RPMI8226 (cell line): ENCODE data around the gene MAPKAPK3.

ENCODE experiments used
- DNase-seq: peaks from one replicate; pipeline ENCODE4 v3.0.0-alpha.2; 2015

MAPKAPK3 gene

DNA sequence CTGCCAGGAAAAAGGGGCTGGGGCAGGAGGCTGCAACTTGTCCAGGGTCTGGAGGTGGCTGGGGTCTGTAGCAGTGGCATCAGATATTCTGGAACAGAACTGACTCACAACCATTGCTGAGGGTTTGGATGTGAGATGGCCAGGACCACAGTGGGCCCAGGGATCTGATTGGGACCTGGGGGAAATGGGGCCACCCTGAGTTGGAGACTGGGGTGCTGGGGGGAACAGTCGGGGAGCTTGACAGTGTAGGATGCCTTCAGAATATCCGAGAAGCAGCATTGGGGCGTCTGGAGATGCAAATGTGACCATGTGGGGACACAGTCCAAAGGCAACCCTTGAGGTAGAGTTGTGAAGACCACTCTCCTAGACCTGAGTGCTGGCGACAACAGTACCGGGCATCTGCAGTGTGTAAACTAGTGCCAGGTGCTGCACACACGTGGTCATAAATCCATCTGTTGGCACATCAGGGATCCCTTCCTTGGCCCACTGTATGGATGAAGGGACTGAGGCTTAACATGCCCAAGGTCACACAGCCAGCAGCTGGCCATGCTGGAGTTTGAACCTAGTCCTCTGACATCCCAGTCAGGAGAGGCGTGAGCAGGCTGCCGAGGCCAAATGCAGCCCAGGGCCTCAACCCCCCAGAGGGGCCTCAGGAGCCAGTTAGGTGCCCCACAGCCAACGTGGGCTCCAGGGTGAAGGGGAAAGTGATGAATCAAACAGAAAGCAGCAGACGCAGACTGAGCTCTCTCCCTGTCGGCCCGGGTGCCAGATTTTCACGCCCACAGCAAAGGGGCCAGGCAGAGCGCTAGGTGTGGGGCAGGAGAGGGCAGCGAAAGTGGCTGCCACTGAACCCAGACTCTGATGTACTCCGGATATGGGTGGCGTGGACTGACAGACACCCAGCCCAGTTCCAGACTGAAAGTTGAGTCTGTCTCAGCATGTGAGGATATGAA lies 28.9 kb upstream of the MAPKAPK3 start:
- peak; percentile 60 for DNase-seq

DNA sequence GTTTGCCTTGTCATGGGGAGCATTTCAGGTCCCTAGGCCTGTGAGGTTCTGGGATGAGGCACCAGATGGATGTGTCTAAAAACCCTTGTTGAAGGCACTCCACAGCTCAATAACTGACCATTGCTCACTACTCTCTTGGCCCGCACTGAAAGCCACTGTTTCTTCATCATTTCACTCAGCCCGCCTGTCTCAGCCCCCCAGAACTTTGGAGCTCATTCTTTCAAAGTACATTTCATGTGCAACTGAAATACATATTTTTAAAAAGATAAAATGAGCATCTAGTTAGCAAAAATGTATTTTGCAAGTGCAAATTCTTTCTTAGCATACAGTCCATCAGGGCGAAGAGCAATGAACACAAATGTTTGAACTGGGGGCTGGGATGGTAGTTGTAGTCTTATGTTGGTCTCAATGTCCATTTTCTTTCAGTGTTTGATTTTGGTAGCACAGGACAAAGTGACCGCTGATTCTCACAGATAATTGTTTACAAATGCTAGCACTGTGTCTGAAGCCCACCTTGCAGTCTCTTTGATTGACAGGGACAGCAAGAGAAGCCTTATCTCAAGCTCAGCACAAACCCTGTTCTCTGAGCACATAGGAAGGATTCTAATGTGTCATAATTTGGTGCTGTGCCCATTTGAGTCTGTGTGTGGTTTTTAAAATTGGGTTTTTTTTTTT lies 28.1 kb upstream of the MAPKAPK3 start:
- DNase-seq: no peak

DNA sequence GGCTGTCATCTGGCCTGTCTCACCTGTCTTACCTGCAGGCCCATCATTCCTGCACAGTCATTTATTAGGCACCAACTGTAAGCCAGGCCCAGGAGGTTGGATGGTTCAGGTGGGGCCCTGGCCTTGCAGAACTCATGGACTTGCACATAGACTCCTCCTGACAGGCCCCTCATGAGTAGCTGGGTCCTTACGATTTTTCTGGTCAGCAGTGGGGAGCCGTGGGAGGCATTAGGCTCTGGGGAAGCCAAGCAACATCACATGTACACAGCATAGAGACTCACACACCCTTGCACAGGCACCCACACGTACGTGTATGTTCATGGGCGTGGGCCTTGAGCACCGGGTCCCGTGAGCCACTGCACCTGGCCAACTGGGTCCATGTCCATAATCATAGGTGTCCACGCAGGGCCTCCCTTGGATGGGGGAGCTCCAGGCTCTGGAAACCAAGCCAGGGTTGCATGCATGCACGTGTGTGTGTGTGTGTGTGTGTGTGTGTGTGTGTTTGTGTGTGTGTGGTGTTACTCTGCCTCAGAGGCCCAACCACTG lies 25.7 kb upstream of the MAPKAPK3 start:
- no peak for DNase-seq

DNA sequence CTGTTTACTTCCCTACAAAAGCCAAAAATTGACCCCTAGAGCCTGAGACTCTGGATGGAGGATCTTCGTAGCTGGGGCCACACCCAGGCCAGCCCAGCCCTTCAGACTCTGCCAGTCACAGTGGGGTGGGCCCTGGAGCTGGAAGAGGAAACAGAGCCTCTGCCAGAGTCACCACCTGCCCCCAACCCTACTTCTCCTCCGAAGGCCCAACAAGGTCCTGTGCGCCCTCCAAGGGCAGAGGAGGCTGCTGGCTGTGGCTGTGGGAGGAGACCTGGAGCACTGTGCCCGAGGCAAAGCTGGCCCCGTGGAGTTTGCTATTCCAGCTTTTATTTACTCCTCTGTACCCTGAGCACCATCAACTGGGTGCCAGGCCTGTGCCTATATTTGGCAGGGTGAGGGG lies 24.4 kb upstream of the MAPKAPK3 start:
- DNase-seq: no peak

DNA sequence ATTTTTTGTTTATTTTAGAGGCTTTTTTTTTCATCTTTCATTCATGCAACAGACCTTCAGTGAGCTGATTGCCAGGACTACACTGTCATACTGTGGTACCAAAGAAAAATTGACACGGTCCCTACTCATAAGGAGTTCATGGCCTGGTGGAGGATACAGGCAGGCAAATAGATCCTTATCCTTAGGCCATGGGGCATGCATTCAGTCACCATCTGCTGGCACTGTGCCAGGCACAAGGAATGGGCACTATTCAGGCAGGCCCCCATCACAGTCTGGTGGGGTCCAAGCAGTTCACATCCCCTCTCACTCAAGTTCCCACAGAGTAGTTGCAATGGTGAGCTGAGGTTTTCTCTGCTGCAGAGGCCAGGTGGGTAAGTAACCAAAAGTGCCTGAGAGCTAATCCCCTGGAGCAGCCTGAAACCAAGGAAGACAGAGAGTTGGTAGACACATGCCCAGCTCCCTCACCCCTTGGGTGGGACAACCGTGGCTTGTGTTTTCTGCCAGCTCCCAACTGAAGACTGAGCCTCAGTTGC lies 22.6 kb upstream of the MAPKAPK3 start:
- no peak for DNase-seq

DNA sequence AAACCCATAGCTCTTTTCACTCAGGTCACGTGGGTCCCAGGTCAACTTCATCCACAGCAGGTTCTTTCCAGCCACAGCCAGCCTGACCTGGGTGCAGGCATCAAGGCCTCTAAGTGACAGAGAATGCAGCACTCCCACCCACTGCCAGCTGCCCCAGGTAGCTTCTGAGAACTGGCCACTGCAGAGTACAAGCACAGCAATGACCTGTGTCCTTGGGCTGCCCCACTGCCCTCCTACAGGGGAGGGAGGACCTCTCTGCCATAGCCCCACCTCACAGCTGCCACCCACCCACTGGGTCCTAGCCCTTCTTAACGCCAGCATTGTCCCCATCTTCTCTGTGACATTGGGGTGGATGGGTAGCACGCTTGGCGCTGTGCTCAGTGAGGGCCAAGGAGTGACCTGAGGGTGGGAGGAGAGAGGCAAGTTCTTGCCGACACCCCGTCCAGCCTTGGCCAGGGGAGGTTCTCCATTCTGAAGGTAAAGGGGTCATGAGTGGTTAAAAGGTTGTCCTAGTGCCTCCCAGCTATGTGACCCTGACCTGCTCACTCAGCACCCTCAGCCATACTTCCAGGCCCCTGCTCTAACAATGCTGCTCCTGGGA lies 17.7 kb upstream of the MAPKAPK3 start:
- no peak for DNase-seq

DNA sequence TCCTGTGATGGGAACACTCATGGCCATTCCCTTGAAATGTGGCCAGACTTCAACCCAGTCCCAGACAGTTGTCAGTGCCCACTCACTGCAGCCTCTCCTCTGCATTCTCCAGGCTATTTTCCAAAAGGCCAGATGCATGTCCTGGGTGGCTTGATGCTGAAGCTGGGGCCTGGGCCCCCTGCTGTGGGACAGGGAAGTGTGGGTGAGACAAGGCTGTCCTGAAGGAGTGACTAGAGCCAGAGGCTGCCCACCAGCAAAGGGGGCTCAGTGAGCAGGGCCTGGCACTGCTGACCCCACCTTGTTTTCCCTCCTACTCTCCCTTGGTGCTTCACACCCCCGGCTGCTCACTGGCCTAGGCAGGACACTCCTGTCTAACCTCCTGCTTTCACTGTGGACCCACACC lies 17.2 kb upstream of the MAPKAPK3 start:
- no peak for DNase-seq

DNA sequence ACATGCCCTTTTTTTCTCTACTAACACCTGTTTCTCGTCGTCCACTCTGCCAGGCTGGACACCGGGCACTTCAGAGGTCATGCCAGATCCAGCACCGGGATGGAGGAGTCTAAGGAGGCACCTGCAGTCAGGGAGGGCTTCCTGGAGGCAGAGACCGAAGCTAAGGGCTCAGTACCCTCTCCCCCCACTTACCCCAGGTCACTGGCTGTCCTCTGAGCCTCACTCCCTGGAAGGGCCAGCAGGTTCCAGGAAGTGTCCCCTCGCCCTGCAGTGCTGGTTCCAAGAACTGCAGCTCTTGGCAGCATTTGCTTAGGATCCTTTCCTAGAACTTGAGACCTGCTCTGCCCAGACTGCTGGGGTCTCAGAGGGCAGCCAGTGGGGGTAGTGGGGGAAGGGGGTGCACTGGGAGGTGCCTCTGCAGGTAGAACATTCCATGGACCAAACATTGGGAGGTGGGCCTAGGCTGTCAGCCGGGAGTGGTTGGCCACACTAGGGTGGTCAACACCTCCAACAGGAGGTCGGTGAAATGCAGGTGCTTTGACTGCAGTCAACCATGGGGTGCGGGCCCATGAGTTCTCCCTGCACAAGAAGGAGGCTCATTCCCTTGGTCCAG lies 16.7 kb upstream of the MAPKAPK3 start:
- no peak for DNase-seq

DNA sequence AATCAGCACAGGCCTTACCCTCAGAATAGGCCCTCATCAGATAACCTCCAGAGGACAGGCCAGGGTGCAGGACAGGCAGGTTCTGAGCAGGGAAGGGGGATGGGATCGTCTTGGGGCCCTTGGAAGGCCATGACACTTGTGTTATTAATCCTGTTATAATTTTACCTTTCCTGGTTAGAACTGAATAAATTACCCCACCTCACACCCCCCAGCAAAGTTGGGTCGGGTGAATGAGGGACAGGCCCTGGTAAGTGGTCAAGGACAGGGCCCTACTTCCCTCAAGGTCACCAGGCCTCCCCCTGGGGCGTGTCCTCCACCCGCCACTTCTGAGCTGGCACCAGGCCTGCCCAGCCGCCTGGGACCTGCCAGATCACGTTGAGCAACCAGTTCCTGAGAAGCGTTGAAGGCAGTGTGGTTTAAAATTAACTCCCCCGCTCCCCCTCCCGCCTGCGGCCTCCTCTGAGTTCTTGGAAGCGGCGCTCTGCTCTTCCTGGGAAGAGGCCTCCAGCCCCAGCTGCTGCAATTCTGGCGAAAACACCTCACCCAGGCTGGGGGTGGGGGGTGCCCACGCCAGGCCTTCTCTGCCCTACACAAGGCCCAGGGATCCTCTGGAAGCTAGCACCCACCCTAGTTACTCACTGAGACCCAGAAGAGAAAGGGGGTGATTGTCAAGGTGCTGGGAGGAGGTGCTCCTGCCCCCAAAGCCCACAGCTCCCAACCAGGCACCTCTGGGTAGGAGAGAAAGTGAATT lies 15.9 kb upstream of the MAPKAPK3 start:
- DNase-seq: peak; percentile 92

DNA sequence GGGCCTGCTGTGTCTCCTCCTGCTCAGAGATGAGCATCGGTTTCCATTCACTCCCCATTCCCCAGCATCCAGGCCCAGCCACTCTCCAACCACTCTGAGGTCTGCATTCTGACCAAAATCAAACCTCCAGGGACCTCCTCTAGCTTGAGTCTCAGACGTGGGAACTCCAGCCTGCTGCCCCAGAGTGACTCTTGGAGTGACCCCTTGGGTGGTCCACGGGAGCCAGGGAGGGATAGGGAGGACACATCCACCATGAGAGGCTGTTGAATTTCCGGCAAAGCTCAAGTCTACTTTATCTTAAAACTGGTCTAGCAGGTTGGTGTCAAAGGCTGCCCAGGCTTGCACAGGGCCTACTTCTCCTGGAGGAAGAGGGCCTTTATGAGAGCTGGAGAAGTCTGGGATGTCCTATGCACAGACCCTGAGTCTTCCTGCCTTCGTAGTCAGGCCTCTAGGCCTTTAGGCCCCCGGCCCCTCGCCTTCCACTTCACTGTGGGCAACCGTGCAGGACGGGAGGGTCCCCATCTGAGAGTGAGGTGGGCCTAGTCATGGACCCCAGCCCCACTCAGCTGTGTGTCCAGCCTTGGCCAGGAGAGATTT lies 14.3 kb upstream of the MAPKAPK3 start:
- no peak for DNase-seq

DNA sequence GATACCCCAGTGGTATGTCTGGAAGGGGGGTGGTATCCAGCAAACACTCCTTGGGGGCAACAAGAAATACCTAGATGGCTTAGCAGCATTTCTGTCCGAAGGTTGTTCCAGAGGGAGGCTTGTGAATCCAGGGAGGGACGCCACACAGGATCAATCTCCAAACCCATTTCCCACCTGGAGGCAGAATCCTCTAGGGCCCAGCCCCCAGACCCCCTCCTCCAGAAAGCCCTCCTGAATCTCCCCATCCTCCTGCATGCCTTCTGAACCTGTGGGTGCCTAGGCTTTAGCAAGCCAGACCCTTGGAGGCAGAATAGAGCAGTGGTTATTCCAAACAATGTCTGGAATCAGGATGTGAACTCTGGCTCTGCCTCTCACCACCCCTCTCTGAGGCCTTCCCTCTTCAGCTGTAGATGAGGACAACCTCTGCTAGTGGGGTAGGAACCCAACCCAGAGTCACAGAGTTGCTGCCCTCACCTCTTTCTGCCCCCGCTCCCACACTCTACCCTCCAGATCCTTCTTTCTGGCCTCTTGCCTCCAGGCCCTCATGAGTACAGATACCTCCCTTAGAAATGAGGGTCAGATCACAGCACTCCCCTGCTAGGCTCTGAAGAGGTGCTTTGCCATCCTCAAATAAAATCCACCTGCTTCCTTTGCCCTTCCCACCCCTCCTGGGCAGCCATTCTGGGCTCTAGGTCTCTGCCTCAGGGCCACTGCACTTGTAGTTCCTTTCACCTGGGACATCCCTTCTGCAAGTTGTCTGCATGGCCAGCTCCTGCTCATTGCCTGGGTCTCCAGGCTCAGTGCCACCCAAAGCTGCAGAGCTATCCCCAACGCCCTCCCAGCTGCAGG lies 13.5 kb upstream of the MAPKAPK3 start:
- no peak for DNase-seq

DNA sequence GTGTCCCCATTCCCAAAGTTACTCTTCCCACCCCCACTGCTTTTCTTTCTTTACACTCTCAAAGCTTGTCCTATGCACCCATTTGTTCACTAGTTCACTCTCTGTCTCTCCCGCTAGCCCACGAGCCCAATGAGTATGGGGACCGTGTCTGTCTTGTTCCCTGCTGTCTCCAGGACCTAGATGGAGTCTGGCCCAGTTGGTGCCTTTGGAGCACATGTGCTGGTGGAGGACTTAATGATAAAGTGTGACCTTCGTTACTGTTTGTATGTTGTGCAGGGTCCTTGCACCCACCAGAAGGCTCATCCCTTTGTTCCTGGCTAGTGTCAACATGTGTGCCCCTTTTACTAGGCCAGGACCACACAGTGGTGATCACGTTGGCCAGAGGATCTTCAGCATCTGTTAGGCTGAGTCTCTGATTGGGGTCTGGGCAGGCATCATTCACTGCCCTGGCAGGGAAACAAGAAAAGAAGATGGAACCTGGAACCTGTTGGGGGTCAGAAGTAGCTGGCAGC lies 12.8 kb upstream of the MAPKAPK3 start:
- DNase-seq: no peak

DNA sequence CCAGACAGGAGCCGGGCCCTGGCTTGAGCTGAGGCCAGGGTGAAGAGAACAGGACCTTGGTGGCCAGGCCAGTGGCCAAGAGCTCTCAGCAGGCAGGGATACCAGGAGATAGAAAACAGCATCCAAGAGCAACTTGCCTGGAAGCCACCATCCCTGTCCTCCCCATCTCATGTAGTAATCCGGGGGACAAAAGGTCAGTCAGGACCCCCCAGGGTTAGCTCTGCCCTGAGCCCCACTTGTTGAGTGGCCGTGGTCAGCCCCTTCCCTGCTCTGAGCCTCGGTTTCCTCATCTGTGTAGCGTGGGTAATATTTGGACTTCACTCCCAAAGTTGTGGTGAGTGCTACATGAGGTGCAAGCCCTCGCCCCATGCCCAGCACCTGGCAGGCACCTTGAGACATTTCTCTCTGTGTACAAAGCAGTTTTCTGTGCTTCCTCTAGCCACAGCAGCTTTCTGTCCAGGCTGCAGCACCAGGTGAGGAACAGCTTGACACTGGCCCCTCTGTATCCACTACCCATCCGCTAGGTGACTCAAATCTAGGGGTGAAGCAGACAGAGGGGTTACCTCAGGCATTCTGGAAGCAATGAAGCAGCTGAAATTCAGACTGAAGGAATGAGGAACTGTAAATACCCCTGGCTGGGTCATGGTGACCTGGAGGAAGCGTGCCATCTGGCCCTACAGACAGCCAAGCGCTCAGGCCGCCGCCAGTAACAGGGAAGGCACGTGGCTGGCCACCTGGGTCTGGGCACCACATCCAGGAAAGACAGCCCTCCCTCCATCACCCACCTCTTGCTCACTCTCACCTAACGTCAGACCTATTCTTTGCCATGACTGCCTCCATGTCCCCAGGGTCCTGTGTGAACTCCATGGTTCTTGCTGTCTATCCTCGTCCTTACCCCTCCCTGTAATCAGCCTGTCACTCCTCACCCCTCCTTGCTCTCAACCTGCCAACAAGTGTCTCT lies 12.0 kb upstream of the MAPKAPK3 start:
- peak; percentile 91 for DNase-seq

DNA sequence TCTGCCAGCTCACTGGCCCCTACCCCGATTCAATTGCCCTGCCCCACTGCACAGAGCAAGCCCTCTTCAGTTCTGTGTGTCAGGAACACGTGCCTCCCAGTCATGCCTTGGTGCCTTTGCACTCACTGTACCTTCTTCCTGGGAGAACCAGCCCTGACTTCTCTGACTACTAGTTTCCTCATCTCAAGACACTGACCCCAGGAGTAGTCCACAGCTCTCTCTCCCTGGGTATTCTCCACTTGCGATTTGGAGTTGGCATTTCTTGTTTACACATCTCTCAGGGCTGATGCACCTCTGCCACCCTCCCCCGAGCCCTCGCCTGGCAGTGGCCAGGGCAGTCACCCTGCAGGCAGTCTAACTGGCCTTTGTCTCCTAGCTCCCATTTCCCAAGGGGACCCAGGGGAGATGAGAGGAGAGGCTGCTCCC lies 11.0 kb upstream of the MAPKAPK3 start:
- DNase-seq: peak; percentile 9

DNA sequence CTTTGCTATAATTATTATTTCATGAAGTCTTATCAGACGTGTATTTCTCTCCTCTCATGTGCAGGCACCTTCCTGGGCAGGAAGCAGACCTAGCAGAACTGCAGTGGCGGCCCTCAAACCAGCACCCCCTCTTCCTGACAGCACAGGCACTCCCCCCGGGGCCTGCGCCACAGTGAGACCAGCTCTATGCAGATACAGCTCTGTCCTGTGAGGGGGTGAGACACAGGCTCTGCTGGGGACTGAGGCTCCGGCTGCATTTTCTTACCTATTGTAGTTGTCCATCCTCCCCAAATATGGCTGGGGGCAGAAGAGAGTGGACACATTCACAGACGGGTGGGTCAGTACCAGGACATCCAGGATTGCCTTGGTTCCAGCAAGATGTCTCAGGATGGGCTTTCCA lies 10.4 kb upstream of the MAPKAPK3 start:
- DNase-seq: no peak

DNA sequence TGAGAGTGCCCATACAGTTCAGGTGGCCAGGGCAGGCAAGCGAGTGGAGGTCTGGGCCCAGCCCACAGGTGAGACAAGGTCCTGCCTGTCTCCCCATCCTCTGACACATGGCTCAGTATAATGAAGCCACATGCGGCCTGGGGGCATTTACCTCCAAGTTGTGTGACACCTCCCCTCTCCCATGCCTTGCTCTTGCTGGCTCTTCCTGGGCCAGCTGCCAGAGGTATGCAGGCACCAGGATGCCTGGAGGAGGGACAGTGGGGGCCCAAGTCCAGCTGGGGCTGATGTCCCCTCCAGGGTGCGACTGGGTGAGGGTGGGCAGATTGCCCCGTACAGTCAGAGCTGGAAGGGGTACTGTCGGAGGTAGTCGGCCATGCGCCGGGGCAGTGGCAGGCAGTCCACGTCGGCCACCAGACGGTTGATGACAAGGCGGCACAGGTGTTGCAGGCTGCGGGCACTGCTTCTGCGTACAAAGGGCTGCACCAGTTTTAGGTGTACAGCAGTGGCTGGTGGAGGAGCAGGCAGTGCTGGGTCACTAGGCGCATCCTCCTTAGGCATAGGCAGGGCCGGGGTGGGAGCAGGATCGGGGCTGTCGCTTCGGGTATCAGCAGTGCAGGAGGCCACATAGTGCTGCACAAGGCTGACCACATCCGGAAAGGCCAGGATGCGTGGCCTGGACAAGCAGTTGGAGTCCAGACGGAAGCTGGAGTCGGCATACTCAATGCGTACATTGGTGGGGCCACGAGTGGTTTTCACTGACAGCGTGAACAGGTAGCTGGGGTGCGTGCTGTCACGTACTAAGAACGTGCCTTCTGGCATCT lies 9.5 kb upstream of the MAPKAPK3 start:
- no peak for DNase-seq

DNA sequence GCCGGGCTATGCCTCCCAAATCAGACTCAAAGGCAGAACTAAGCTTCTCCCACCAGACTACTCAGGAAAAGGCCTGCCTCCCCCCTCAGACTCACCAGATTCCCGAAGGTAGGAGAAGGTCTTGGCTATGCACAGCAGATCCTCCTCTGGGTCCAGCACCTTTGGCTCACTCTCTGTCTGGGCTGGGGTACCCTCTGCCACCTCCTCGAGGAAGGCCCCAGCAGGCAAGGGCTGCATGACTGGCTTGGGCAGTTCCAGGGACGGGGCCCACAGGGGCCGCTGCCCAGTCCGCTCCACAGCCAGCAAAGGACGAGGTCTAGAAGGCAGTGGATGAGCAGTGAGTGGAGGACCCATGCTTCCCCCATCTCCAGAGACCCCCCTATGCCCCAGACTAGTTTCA lies 8.7 kb upstream of the MAPKAPK3 start:
- DNase-seq: no peak

DNA sequence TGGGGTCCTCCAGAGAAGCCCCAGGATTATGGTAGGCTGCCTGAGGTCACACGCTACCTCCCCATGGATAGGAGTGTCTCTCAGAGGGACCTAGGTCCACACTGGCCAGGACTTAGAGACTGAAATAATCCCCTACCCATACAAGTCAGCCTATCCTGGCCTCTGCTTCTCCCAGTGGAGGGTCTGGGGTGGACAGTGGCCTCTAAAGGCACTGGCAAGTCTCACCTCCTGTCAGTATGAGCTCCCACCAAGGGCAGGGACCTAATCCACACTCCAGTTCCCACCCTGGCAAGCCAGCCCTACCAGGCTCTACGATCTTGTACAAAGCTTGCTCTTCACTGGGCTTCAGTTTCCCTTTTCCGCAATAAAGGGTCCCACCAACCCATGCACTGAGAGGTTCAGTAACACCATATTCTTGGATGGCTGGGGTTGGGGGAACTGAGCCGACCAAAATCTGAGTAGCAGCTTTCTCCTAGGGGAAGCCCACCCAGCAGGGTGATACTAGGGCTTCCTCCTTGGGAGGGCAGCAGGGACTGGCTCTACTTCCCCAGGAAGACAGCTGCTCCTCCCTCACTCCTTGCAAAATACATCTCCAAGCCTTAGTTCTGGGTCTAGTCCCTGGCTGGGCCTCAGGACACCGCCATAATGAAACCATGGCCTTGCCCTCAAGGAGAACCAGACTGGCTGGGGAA lies 7.7 kb upstream of the MAPKAPK3 start:
- no peak for DNase-seq
